ENCODE measurements around the gene SYPL1. TPM values are rescaled to one million over a fixed set of nuclear protein-coding genes. Genes with fewer than 3 reads are reported as not detected.

Gene SYPL1
- total and polyA plus RNA-seq, 8 donors: 5.2 to 157 (median 70.6) TPM

DNA sequence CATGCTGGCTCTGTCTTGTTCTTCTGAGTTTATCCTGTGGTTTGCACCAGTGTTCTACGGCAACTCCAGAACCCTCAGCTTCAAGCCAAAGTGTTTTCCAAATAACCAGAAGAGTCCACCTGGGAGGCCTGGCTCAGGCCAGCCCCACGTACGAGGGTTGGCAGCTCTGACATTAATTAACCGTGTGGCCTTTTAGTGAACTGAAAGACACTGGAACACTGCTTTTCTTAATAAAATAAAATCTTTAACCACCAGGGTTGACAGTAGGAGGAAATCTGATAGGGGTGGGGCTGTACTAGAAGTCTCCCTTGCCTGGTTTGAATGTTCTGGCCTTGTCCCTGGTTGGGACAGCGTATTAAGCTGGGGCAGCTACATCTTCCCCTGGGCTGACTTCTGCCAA lies 64.9 kb downstream of the SYPL1 start:
- no peak overlapping the region for H3K4me3 ChIP-seq
- no peak overlapping the region for H3K27ac ChIP-seq
- peaks cover 0 to 5% (median 0%) of the 10 kb centered on the region in 3 donors for H3K27me3 ChIP-seq
- no peaks in the 10 kb centered on the region for H3K9me3 ChIP-seq
- 52 to 84% (median 78%) methylated on average over 5 of the region's 5 CpGs for WGBS, 5 donors
- DNase-seq: no peak
- TF ChIP-seq EP300 (IDR thresholded peaks at IDR 0.05): no peak
- TF ChIP-seq POLR2AphosphoS5 (IDR thresholded peaks at IDR 0.05): no peak
- no peak for TF ChIP-seq POLR2A (IDR thresholded peaks at IDR 0.05)
- TF ChIP-seq, protein P1, sequence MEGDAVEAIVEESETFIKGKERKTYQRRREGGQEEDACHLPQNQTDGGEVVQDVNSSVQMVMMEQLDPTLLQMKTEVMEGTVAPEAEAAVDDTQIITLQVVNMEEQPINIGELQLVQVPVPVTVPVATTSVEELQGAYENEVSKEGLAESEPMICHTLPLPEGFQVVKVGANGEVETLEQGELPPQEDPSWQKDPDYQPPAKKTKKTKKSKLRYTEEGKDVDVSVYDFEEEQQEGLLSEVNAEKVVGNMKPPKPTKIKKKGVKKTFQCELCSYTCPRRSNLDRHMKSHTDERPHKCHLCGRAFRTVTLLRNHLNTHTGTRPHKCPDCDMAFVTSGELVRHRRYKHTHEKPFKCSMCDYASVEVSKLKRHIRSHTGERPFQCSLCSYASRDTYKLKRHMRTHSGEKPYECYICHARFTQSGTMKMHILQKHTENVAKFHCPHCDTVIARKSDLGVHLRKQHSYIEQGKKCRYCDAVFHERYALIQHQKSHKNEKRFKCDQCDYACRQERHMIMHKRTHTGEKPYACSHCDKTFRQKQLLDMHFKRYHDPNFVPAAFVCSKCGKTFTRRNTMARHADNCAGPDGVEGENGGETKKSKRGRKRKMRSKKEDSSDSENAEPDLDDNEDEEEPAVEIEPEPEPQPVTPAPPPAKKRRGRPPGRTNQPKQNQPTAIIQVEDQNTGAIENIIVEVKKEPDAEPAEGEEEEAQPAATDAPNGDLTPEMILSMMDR (IDR thresholded peaks at IDR 0.05): no peak
- intact Hi-C loops (cut with DNase I; ENCODE audit: low total_unique reads): loop anchor here (10.0 kb wide), 2 partner anchors 292 to 392 kb away; no protein-coding TSS in a partner anchor
- H3K36me3 ChIP-seq: no peaks in the 10 kb centered on the region
- peaks cover 8 to 25% (median 14%) of the 10 kb centered on the region in 4 donors for H3K4me1 ChIP-seq

DNA sequence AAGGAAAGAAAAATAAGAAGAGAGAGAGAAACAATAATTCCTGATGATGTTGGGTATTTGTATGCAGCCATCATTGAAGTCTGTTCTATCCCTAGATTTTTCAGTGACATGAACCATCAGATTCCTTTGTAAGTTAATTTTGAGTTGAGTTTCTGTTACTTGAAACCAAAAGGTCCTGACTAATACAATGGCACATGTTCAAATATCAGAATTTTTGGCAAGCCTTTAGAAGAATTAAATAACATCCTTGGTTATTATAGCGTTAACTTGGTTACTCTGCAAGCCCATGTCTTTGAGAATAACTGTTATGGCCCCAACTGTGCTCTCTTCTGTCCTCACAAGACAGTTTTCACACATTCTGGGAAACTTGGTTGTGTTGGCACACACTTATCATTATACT lies 66.5 kb downstream of the SYPL1 start:
- no peak for DNase-seq
- WGBS, 5 donors: 65 to 73% (median 69%) methylated on average over 1 of the region's 1 CpG
- Histone ChIP-seq H3K36me3 (no peaks in the 10 kb centered on the region), H3K4me3 (no peak overlapping the region), H3K9me3 (no peaks in the 10 kb centered on the region), H3K27ac (no peak overlapping the region), H3K4me1 (peaks cover 12 to 31% (median 23%) of the 10 kb centered on the region in 4 donors), H3K27me3 (peaks cover 0 to 5% (median 0%) of the 10 kb centered on the region in 3 donors)
- no peak for TF ChIP-seq EP300 (IDR thresholded peaks at IDR 0.05)
- TF ChIP-seq POLR2AphosphoS5 (IDR thresholded peaks at IDR 0.05): no peak
- intact Hi-C loops (cut with DNase I; ENCODE audit: low total_unique reads): loop anchor here (10.0 kb wide), 2 partner anchors 291 to 391 kb away; no protein-coding TSS in a partner anchor

DNA sequence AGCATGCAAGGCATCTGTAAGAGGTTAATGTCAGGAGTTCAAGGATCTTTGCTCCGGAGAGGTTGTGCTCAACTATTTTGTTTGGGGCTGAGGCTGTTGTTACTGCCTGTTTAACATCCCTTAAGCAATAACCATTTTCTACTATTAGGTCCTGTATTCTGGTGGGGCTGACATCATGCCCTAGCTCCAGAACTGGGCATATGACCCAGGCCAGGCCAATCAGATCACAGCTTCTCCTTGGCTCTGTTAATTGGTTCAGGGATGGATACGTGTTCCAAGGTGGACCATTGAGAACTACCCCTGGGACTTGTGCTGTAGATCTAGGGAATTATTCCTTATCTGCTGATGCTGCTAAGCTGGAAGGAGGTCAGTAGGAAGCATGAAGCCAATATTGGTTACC lies 67.0 kb downstream of the SYPL1 start:
- intact Hi-C loops (cut with DNase I; ENCODE audit: low total_unique reads): loop anchor here (10.0 kb wide), 2 partner anchors 290 to 390 kb away; no protein-coding TSS in a partner anchor
- Histone ChIP-seq H3K4me1 (peaks cover 12 to 26% (median 21%) of the 10 kb centered on the region in 4 donors), H3K27ac (no peak overlapping the region), H3K4me3 (no peak overlapping the region), H3K27me3 (peaks cover 0 to 5% (median 0%) of the 10 kb centered on the region in 3 donors), H3K36me3 (no peaks in the 10 kb centered on the region), H3K9me3 (no peaks in the 10 kb centered on the region)
- TF ChIP-seq EP300 (IDR thresholded peaks at IDR 0.05) (no peak), POLR2A (IDR thresholded peaks at IDR 0.05) (no peak), POLR2AphosphoS5 (IDR thresholded peaks at IDR 0.05) (no peak)
- TF ChIP-seq, protein P1 (IDR thresholded peaks at IDR 0.05): no peak
- 65 to 75% (median 72%) methylated on average over 2 of the region's 2 CpGs for WGBS, 5 donors
- no peak for DNase-seq

DNA sequence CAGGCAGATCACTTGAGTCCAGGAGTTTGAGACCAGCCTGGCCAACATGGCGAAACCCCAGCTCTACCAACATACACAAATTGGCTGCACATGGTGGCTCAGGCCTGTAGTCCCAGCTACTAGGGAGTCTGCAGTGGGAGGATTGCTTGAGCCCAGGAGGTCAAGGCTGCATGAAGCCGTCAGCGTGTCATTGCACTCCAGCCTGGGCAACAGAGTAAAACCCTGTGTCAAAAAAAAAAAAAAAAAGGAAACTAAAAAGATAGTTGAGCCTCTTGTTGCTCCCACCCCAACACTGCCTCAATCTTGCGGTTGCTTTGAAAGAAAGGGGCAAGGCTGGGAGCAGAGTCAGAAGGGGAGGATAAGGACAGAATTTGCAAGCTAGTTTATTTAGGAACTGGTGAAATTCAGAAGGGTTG lies 69.9 kb downstream of the SYPL1 start:
- Histone ChIP-seq H3K9me3 (no peaks in the 10 kb centered on the region), H3K27me3 (peaks cover 0 to 5% (median 0%) of the 10 kb centered on the region in 3 donors), H3K27ac (no peak overlapping the region), H3K4me1 (peaks cover 12 to 29% (median 20%) of the 10 kb centered on the region in 4 donors), H3K4me3 (no peak overlapping the region), H3K36me3 (no peaks in the 10 kb centered on the region)
- DNase-seq: no peak
- TF ChIP-seq POLR2AphosphoS5 (IDR thresholded peaks at IDR 0.05): no peak
- 89 to 95% (median 92%) methylated on average over 4 of the region's 4 CpGs for WGBS, 5 donors
- intact Hi-C loops (cut with DNase I; ENCODE audit: low total_unique reads): loop anchor here (10.0 kb wide), 2 partner anchors 287 to 387 kb away; no protein-coding TSS in a partner anchor

DNA sequence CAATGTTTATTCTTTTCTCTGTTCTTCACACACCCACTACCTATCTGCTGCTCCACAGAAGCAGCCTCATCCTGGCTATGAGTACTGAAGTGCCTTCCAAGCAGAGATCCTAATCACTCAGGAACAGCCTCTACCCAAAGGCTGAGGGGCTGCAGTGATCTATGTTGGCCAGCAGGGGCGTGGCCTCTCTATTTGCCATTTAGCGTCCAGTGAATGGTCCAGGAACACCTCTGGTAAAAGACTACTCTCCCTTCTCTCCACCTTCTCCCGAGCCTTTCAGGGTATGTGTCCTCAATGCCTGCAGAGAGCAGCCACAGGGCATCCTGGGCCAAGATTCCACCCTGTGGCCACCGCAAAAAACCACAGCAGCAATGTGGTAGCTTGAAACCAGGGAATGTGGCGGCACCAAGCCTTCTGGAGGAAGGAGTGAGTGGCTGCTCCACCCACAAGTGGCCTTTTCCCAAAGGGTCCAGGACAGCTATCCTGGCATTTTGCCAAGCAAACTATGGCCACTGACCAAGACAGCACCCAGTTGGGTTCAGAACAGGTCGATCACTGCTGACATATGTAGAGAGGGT lies 70.9 kb downstream of the SYPL1 start:
- intact Hi-C loops (cut with DNase I; ENCODE audit: low total_unique reads): loop anchor here (10.0 kb wide), 2 partner anchors 286 to 386 kb away; no protein-coding TSS in a partner anchor
- Histone ChIP-seq H3K4me3 (no peak overlapping the region), H3K9me3 (no peaks in the 10 kb centered on the region), H3K36me3 (no peaks in the 10 kb centered on the region), H3K4me1 (peaks cover 12 to 29% (median 20%) of the 10 kb centered on the region in 4 donors), H3K27me3 (peaks cover 0 to 5% (median 0%) of the 10 kb centered on the region in 3 donors), H3K27ac (no peak overlapping the region)
- TF ChIP-seq, protein P1 (IDR thresholded peaks at IDR 0.05): peak in 5 of 7 experiments; percentile 52 to 76 (median 72)
- TF ChIP-seq EP300 (IDR thresholded peaks at IDR 0.05): no peak
- peak; percentile 42 to 60 for DNase-seq
- 45 to 52% (median 47%) methylated on average over 6 of the region's 6 CpGs for WGBS, 5 donors

Other genes starting within 250 kb of the SYPL1 start
- 10 to 100 TPM in 4 of 5 donors, 1 to 10 TPM in 1; 5.8 to 92.2 (median 14.8) TPM for gene ATXN7L1, start 235.7 kb downstream of the SYPL1 start, total RNA-seq
- gene ATXN7L1, start 235.7 kb downstream of the SYPL1 start, polyA plus RNA-seq: 1 to 10 TPM; 3.8 to 5.5 (median 5.2) TPM
- gene CDHR3, start 149.0 kb downstream of the SYPL1 start, total RNA-seq: 10 to 100 TPM in 4 of 5 donors, 1 to 10 TPM in 1; 1.2 to 62.5 (median 20.2) TPM
- 1 to 10 TPM; 2.3 to 6.9 (median 2.5) TPM for gene CDHR3, start 149.0 kb downstream of the SYPL1 start, polyA plus RNA-seq
- 100 to 1,000 TPM in 3 of 5 donors, 10 to 100 TPM in 2; 17.1 to 209 (median 120) TPM for gene NAMPT, start 172.7 kb upstream of the SYPL1 start, total RNA-seq
- 100 to 1,000 TPM in 2 of 3 donors, 10 to 100 TPM in 1; 70.6 to 187 (median 183) TPM for gene NAMPT, start 172.7 kb upstream of the SYPL1 start, polyA plus RNA-seq

Data from stomach (tissue), 9 donors.